ENCODE measurements around the gene PRKG1.

PRKG1 gene

GRCh38 chr10:52313933-52314821 lies 1239.9 kb downstream of the PRKG1 start, which contains the start of gene DKK1:
DKK1 (plus strand) TSS chr10:52314281; CDS start chr10:52314435, 154 bp downstream.
- H4K20me1 ChIP-seq (ENCODE audit: insufficient read depth, low read length, poor library complexity, severe bottlenecking): no peaks in the 10 kb centered on the region
- H3K9me3 ChIP-seq (ENCODE audit: insufficient read depth, low read depth, low read length): no peaks in the 10 kb centered on the region
- H3K4me3 ChIP-seq (ENCODE audit: low read length, poor library complexity, severe bottlenecking): no peak within 1 kb of the TSS
- no peak within 1 kb of the TSS for H3K4me2 ChIP-seq (ENCODE audit: low read depth, low read length, poor library complexity, severe bottlenecking)
- H3K9me2 ChIP-seq (replicated peaks; ENCODE audit: low read depth, low read length): no peaks in the 10 kb centered on the region
- no peaks in the 10 kb centered on the region for H3F3A ChIP-seq (ENCODE audit: low read depth)
- peaks cover under 1% of the 10 kb centered on the region for H3K27me3 ChIP-seq (ENCODE audit: insufficient read depth, low read length, poor library complexity, severe bottlenecking)
- H3K36me3 ChIP-seq (ENCODE audit: insufficient read depth, low read length): no peaks in the 10 kb centered on the region
- no peak within 1 kb of the TSS for H3K9ac ChIP-seq (ENCODE audit: low read depth, low read length, poor library complexity, severe bottlenecking)
- no peak within 1 kb of the TSS for H2AFZ ChIP-seq (ENCODE audit: low read length)
- TF ChIP-seq EZH2phosphoT487 (IDR thresholded peaks at IDR 0.05; ENCODE audit: borderline replicate concordance) (no peak), CTCF (conservative IDR thresholded peaks at IDR 0.05; ENCODE audit: low read length) (no peak)
- no peaks in the 10 kb centered on the region for H3K4me1 ChIP-seq (ENCODE audit: insufficient read depth, low read length, poor library complexity, severe bottlenecking)
- H3K79me2 ChIP-seq (ENCODE audit: insufficient read depth, low read length): no peaks in the 10 kb centered on the region

- Histone ChIP-seq H3K79me2 (ENCODE audit: insufficient read depth, low read length) (no peaks in the 10 kb centered on the region), H3F3A (ENCODE audit: low read depth) (no peaks in the 10 kb centered on the region), H4K20me1 (ENCODE audit: insufficient read depth, low read length, poor library complexity, severe bottlenecking) (no peaks in the 10 kb centered on the region), H3K9me3 (ENCODE audit: insufficient read depth, low read depth, low read length) (no peaks in the 10 kb centered on the region), H2AFZ (ENCODE audit: low read length) (no peak overlapping the region), H3K4me1 (ENCODE audit: insufficient read depth, low read length, poor library complexity, severe bottlenecking) (no peaks in the 10 kb centered on the region), H3K4me3 (ENCODE audit: low read length, poor library complexity, severe bottlenecking) (no peak overlapping the region), H3K27me3 (ENCODE audit: insufficient read depth, low read length, poor library complexity, severe bottlenecking) (no peaks in the 10 kb centered on the region), H3K36me3 (ENCODE audit: insufficient read depth, low read length) (no peaks in the 10 kb centered on the region), H3K4me2 (ENCODE audit: low read depth, low read length, poor library complexity, severe bottlenecking) (no peak overlapping the region), H3K9me2 (replicated peaks; ENCODE audit: low read depth, low read length) (no peaks in the 10 kb centered on the region), H3K9ac (ENCODE audit: low read depth, low read length, poor library complexity, severe bottlenecking) (no peak overlapping the region)
- TF ChIP-seq EZH2phosphoT487 (IDR thresholded peaks at IDR 0.05; ENCODE audit: borderline replicate concordance) (no peak), CTCF (conservative IDR thresholded peaks at IDR 0.05; ENCODE audit: low read length) (no peak)
These were observed 1240.7 kb downstream of the PRKG1 start for GRCh38 chr10:52314822-52315552.

- no peaks in the 10 kb centered on the region for H3K27me3 ChIP-seq (ENCODE audit: insufficient read depth, low read length, poor library complexity, severe bottlenecking)
- no peak overlapping the region for H2AFZ ChIP-seq (ENCODE audit: low read length)
- H3K79me2 ChIP-seq (ENCODE audit: insufficient read depth, low read length): no peaks in the 10 kb centered on the region
- H3K9me3 ChIP-seq (ENCODE audit: insufficient read depth, low read depth, low read length): no peaks in the 10 kb centered on the region
- no peaks in the 10 kb centered on the region for H3K9me2 ChIP-seq (replicated peaks; ENCODE audit: low read depth, low read length)
- no peak overlapping the region for H3K4me2 ChIP-seq (ENCODE audit: low read depth, low read length, poor library complexity, severe bottlenecking)
- TF ChIP-seq EZH2phosphoT487 (IDR thresholded peaks at IDR 0.05; ENCODE audit: borderline replicate concordance) (no peak), CTCF (conservative IDR thresholded peaks at IDR 0.05; ENCODE audit: low read length) (no peak)
- H3K9ac ChIP-seq (ENCODE audit: low read depth, low read length, poor library complexity, severe bottlenecking): no peak overlapping the region
- no peak overlapping the region for H3K4me3 ChIP-seq (ENCODE audit: low read length, poor library complexity, severe bottlenecking)
- H3F3A ChIP-seq (ENCODE audit: low read depth): no peaks in the 10 kb centered on the region
- no peaks in the 10 kb centered on the region for H4K20me1 ChIP-seq (ENCODE audit: insufficient read depth, low read length, poor library complexity, severe bottlenecking)
- no peaks in the 10 kb centered on the region for H3K4me1 ChIP-seq (ENCODE audit: insufficient read depth, low read length, poor library complexity, severe bottlenecking)
- H3K36me3 ChIP-seq (ENCODE audit: insufficient read depth, low read length): no peaks in the 10 kb centered on the region
These were observed 1241.7 kb downstream of the PRKG1 start for GRCh38 chr10:52316001-52316400.

Data from Loucy (cell line).